ENCODE results near the gene ACE2.

Gene ACE2

GRCh38 chrX:15563056-15563455 lies 37.7 kb downstream of the ACE2 start:
- Mint-ChIP-seq H3K36me3 (ENCODE audit: low read depth) (no peaks in the 10 kb centered on the region), H3K4me1 (ENCODE audit: low read depth) (no peaks in the 10 kb centered on the region), H3K9me3 (no peaks in the 10 kb centered on the region), H3K27ac (no peak overlapping the region), H3K4me3 (no peak overlapping the region), H3K27me3 (peaks cover 79% of the 10 kb centered on the region)
- DNase-seq, result no peak

- H3K4me1 Mint-ChIP-seq (ENCODE audit: low read depth), result no peaks in the 10 kb centered on the region
- no peaks in the 10 kb centered on the region for H3K9me3 Mint-ChIP-seq
- no peak for DNase-seq
- no peak overlapping the region for H3K4me3 Mint-ChIP-seq
- H3K27ac Mint-ChIP-seq, result no peak overlapping the region
- peaks cover 70% of the 10 kb centered on the region for H3K27me3 Mint-ChIP-seq
- H3K36me3 Mint-ChIP-seq (ENCODE audit: low read depth), result no peaks in the 10 kb centered on the region
Measured at GRCh38 chrX:15560924-15561323, 39.8 kb downstream of the ACE2 start.

GRCh38 chrX:15559227-15559626 lies 41.5 kb downstream of the ACE2 start:
- H3K27me3 Mint-ChIP-seq, result peaks cover 64% of the 10 kb centered on the region
- no peak overlapping the region for H3K27ac Mint-ChIP-seq
- no peaks in the 10 kb centered on the region for H3K4me1 Mint-ChIP-seq (ENCODE audit: low read depth)
- H3K36me3 Mint-ChIP-seq (ENCODE audit: low read depth), result no peaks in the 10 kb centered on the region
- DNase-seq, result no peak
- H3K9me3 Mint-ChIP-seq, result no peaks in the 10 kb centered on the region
- no peak overlapping the region for H3K4me3 Mint-ChIP-seq

GRCh38 chrX:15549189-15550012 lies 51.4 kb downstream of the ACE2 start:
- no peak for DNase-seq
- H3K27me3 Mint-ChIP-seq, result peaks cover 72% of the 10 kb centered on the region
- peaks cover 2% of the 10 kb centered on the region for H3K9me3 Mint-ChIP-seq
- H3K4me3 Mint-ChIP-seq, result no peak overlapping the region
- H3K4me1 Mint-ChIP-seq (ENCODE audit: low read depth), result no peaks in the 10 kb centered on the region
- H3K27ac Mint-ChIP-seq, result no peak overlapping the region
- H3K36me3 Mint-ChIP-seq (ENCODE audit: low read depth), result no peaks in the 10 kb centered on the region

GRCh38 chrX:15547356-15547755 lies 53.4 kb downstream of the ACE2 start:
- H3K27me3 Mint-ChIP-seq, result peaks cover 61% of the 10 kb centered on the region
- H3K9me3 Mint-ChIP-seq, result peaks cover 2% of the 10 kb centered on the region
- DNase-seq, result no peak
- no peak overlapping the region for H3K4me3 Mint-ChIP-seq
- H3K27ac Mint-ChIP-seq, result no peak overlapping the region
- no peaks in the 10 kb centered on the region for H3K36me3 Mint-ChIP-seq (ENCODE audit: low read depth)
- no peaks in the 10 kb centered on the region for H3K4me1 Mint-ChIP-seq (ENCODE audit: low read depth)

- no peak overlapping the region for H3K27ac Mint-ChIP-seq
- H3K27me3 Mint-ChIP-seq, result peaks cover 58% of the 10 kb centered on the region
- H3K36me3 Mint-ChIP-seq (ENCODE audit: low read depth), result no peaks in the 10 kb centered on the region
- DNase-seq, result no peak
- H3K4me1 Mint-ChIP-seq (ENCODE audit: low read depth), result no peaks in the 10 kb centered on the region
- peaks cover 2% of the 10 kb centered on the region for H3K9me3 Mint-ChIP-seq
- H3K4me3 Mint-ChIP-seq, result no peak overlapping the region
Measured at GRCh38 chrX:15546745-15547144, 54.0 kb downstream of the ACE2 start.

GRCh38 chrX:15530318-15530717 lies 70.4 kb downstream of the ACE2 start:
- Mint-ChIP-seq H3K4me1 (ENCODE audit: low read depth) (no peaks in the 10 kb centered on the region), H3K27ac (no peak overlapping the region)

GRCh38 chrX:15529165-15529564 lies 71.6 kb downstream of the ACE2 start:
- no peak overlapping the region for H3K4me3 Mint-ChIP-seq
- DNase-seq, result no peak
- no peaks in the 10 kb centered on the region for H3K36me3 Mint-ChIP-seq (ENCODE audit: low read depth)
- peaks cover 57% of the 10 kb centered on the region for H3K27me3 Mint-ChIP-seq
- no peaks in the 10 kb centered on the region for H3K9me3 Mint-ChIP-seq
- no peak overlapping the region for H3K27ac Mint-ChIP-seq
- no peaks in the 10 kb centered on the region for H3K4me1 Mint-ChIP-seq (ENCODE audit: low read depth)

More at GRCh38 chrX:15530318-15530717, 70.4 kb downstream of the ACE2 start:
- H3K4me3 Mint-ChIP-seq, result no peak overlapping the region
- no peaks in the 10 kb centered on the region for H3K9me3 Mint-ChIP-seq
- peaks cover 52% of the 10 kb centered on the region for H3K27me3 Mint-ChIP-seq
- DNase-seq, result no peak
- no peaks in the 10 kb centered on the region for H3K36me3 Mint-ChIP-seq (ENCODE audit: low read depth)

- DNase-seq, result no peak
Measured at GRCh38 chrX:15525664-15526416, 74.9 kb downstream of the ACE2 start.

GRCh38 chrX:15524417-15524816 lies 76.3 kb downstream of the ACE2 start:
- no peak overlapping the region for H3K4me3 Mint-ChIP-seq
- no peaks in the 10 kb centered on the region for H3K4me1 Mint-ChIP-seq (ENCODE audit: low read depth)
- H3K9me3 Mint-ChIP-seq, result no peaks in the 10 kb centered on the region
- no peak for DNase-seq
- peaks cover 57% of the 10 kb centered on the region for H3K27me3 Mint-ChIP-seq
- no peaks in the 10 kb centered on the region for H3K36me3 Mint-ChIP-seq (ENCODE audit: low read depth)
- H3K27ac Mint-ChIP-seq, result no peak overlapping the region

More at GRCh38 chrX:15525664-15526416, 74.9 kb downstream of the ACE2 start:
- Mint-ChIP-seq H3K4me1 (ENCODE audit: low read depth) (no peaks in the 10 kb centered on the region), H3K27ac (no peak overlapping the region), H3K4me3 (no peak overlapping the region), H3K9me3 (no peaks in the 10 kb centered on the region), H3K36me3 (ENCODE audit: low read depth) (no peaks in the 10 kb centered on the region), H3K27me3 (peaks cover 65% of the 10 kb centered on the region)

- Mint-ChIP-seq H3K36me3 (ENCODE audit: low read depth) (no peaks in the 10 kb centered on the region), H3K4me3 (no peak overlapping the region), H3K27ac (no peak overlapping the region), H3K27me3 (peaks cover 50% of the 10 kb centered on the region), H3K4me1 (ENCODE audit: low read depth) (no peaks in the 10 kb centered on the region), H3K9me3 (no peaks in the 10 kb centered on the region)
- no peak for DNase-seq
Measured at GRCh38 chrX:15523088-15523487, 77.7 kb downstream of the ACE2 start.

- Mint-ChIP-seq H3K36me3 (ENCODE audit: low read depth) (no peaks in the 10 kb centered on the region), H3K4me3 (no peak overlapping the region), H3K27me3 (peaks cover 49% of the 10 kb centered on the region), H3K4me1 (ENCODE audit: low read depth) (no peaks in the 10 kb centered on the region), H3K9me3 (no peaks in the 10 kb centered on the region), H3K27ac (no peak overlapping the region)
- no peak for DNase-seq
Measured at GRCh38 chrX:15522464-15522863, 78.3 kb downstream of the ACE2 start.

- H3K4me3 Mint-ChIP-seq, result no peak overlapping the region
Measured at GRCh38 chrX:15515931-15516330, 84.8 kb downstream of the ACE2 start.

GRCh38 chrX:15514279-15514678 lies 86.5 kb downstream of the ACE2 start:
- no peak for DNase-seq
- Mint-ChIP-seq H3K27ac (no peak overlapping the region), H3K4me1 (ENCODE audit: low read depth) (no peaks in the 10 kb centered on the region), H3K9me3 (no peaks in the 10 kb centered on the region), H3K36me3 (ENCODE audit: low read depth) (no peaks in the 10 kb centered on the region), H3K27me3 (peaks cover 57% of the 10 kb centered on the region), H3K4me3 (no peak overlapping the region)

More at GRCh38 chrX:15515931-15516330, 84.8 kb downstream of the ACE2 start:
- Mint-ChIP-seq H3K27ac (no peak overlapping the region), H3K4me1 (ENCODE audit: low read depth) (no peaks in the 10 kb centered on the region), H3K36me3 (ENCODE audit: low read depth) (no peaks in the 10 kb centered on the region), H3K9me3 (no peaks in the 10 kb centered on the region), H3K27me3 (peaks cover 42% of the 10 kb centered on the region)
- no peak for DNase-seq

GRCh38 chrX:15512401-15512965 lies 88.3 kb downstream of the ACE2 start:
- Mint-ChIP-seq H3K27ac (no peak overlapping the region), H3K9me3 (no peaks in the 10 kb centered on the region), H3K27me3 (peaks cover 62% of the 10 kb centered on the region), H3K4me3 (no peak overlapping the region), H3K4me1 (ENCODE audit: low read depth) (no peaks in the 10 kb centered on the region), H3K36me3 (ENCODE audit: low read depth) (no peaks in the 10 kb centered on the region)
- DNase-seq, result no peak
